GM21390 (cell line): ENCODE results near the gene ZNF155.
A peak's percentile ranks its signal among the peaks of the same experiment; 100 is the strongest.

Experiments used
- ATAC-seq: cut with Tn5 transposase; IDR thresholded peaks from one replicate; pipeline ENCODE4 v1.9.1; 2021; ENCODE audit not compliant: unreplicated experiment

Gene ZNF155

DNA sequence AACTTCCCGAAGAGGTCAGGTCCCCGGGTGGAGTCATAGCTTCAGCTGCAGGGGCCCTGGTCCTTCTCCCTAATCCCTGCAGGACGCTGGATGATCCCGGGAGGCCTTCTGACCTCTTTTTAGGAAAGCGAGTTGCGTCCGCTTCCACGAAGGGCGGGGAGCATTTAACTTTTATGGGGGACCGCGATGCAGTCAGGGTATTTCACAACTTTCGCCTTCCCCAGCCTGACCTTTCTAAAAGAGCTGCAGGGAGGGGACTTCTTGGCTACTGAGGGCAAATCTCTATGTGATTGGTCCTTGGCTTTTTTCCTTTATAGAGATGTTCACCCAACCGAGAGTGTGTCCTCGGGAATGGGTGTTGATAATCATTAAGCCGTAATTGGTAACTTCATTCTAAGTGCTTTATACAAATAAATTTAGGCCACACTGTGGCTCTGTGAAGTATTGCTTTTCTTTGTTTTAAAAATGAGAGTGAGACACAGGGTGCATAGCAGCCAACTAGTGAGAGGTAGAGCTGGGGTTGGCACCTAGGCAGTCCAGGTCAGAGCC is 19.5 kb downstream of the ZNF155 start:
- peak; percentile 35 for ATAC-seq

DNA sequence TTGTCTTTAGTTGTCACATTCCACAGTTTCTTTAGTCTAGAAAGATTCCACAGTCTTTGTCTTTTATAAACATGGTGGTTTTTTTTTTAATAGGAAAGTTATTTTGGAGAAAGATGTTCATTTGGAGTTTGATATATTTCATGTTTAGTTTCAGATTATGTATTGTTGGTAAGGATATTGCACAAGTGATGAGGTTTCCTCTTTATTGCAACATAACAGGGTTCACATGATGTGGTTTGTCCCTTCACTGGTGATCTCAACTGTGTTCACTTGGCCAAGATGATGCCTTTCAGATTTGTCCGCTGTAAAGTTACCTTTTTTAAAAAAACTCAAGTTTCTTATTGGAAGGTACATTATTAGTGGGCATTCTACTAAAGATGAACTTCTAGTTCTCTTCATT is 22.0 kb downstream of the ZNF155 start:
- ATAC-seq = no peak

DNA sequence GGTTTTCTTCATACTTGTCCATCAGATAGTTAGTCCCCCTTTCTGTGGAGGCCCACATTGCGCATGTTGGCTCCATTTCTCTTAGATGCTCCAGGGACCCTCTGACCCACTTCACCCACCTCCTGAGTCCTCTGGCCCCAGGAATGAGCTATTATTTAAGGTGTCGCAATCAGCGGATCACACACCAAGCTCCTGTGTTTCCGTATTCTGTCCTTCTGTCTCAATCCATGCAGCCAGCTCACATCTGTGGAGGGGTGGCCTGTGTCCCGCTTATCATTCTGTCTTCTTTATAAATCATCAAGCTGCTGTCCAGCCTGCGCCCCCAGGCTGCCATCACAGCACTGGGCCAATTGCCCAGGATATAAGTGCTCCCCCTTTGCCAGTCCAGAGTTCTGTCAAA is 23.5 kb downstream of the ZNF155 start:
- ATAC-seq = no peak

DNA sequence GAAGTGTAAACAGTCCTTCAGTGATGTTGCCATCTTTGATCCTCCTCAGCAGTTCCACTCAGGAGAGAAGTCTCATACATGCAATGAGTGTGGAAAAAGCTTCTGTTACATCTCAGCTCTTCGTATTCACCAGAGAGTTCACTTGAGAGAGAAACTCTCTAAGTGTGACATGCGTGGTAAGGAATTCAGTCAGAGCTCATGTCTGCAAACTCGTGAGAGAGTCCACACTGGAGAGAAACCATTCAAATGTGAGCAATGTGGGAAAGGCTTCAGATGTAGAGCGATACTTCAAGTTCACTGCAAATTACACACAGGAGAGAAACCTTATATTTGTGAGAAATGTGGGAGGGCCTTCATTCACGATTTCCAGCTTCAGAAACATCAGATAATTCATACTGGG is 26.5 kb downstream of the ZNF155 start:
- no peak for ATAC-seq

DNA sequence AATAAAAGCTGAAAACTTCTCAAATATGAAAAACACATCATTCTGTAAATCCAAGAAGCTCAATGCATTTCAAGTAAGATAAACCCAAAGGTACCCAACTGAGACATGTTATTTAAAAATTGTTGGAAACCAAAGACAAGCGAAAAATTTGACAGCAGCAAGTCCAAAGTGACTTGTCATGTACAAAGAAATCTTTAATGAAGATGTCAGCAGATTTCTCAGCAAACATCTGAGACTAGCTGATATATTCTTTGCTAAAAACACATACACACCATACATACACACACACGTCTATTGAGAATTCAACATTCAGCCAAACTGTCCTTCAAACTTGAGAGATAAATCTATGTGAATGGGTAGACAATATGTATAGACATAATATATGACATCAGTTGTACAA is 35.5 kb downstream of the ZNF155 start:
- ATAC-seq = no peak

DNA sequence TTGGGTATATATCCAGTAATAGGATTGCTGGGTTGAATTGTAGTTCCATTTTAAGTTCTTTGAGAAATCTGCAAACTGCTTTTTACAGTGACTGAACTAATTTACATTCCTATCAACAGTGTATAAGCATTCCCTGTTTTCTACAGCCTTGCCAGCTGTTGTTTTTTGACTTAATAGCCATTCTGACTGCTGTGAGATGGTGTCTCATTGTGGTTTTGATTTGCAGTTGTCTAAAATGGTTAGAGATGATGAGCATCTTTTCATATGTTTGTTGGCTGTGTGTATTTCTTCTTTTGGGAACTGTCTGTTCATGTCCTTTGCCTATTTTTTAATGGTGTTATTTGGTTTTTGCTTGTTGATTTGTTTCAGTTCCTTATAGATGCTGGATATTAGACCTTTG is 37.2 kb downstream of the ZNF155 start:
- no peak for ATAC-seq

DNA sequence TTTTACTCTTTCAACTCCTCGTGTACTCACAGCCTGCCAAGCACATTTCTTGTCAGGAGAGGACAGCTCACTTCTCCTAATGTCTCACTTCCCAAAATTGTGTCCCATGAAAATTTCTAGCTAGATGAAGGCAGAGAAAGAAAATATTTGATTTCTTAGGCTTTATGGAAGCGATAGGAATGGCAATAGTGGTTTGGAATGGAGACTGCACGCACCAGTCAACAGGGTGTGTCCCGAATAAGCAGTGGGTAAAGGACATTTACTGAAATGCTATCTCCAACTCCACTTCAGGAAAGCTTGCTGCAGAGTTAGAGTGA is 40.9 kb downstream of the ZNF155 start:
- no peak for ATAC-seq

DNA sequence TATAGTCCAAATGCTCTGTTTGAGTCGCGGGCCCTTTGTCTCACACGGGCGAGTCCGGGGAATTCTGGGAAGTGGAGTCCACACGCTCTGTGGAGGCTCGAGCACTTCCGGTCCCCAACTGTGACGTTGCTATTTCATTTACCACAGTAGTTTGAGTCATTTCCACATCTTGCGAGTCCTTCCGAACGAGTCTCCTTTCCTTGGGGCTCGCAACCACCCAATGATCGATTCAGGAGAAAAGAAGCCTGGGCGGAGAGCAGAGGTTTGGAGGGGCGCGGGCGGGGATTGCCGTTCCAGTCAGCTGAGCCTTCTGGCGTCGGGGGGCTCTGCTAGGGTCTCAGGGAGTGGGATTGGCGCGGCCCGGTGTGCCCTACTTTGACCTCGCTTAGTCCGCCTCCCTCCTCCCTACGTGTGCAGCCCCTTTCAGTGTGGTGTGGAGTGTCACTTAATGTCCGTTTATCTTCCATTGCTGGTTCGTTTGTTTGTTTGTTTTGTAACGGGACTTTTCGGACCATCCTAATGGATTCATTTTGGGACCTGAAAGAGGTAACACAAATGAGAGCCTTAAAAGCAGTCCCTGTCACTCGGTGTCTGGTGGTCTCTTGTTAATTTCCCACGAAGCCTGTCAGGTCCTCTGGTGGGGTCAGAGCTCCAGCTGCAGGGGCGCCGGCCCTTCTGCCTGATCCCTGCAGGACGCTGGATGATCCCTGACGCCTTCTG is 41.4 kb downstream of the ZNF155 start, which contains the start of gene ZNF222:
TSS of gene ZNF222 (plus strand) at position 163 of the 720 bp plus-strand sequence. CDS start at position 221, 58 bp downstream.
- peak; percentile 89 for ATAC-seq

DNA sequence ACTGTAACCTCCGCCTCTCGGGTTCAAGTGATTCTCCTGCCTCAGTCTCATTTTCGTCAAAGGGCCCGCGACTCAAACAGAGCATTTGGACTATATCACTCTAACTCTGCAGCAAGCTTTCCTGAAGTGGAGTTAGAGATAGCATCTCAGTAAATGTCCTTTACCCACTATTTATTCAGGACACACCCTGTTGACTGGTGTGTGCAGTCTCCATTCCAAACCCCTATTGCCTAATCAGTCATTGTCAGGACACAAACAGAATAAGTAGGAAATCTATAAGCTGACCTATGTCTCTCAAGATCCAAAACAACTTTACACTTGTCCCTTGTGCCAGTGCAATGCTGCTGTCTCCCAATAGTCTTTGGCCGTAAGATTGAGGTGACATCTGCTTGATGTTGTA is 42.6 kb downstream of the ZNF155 start:
- ATAC-seq = no peak

DNA sequence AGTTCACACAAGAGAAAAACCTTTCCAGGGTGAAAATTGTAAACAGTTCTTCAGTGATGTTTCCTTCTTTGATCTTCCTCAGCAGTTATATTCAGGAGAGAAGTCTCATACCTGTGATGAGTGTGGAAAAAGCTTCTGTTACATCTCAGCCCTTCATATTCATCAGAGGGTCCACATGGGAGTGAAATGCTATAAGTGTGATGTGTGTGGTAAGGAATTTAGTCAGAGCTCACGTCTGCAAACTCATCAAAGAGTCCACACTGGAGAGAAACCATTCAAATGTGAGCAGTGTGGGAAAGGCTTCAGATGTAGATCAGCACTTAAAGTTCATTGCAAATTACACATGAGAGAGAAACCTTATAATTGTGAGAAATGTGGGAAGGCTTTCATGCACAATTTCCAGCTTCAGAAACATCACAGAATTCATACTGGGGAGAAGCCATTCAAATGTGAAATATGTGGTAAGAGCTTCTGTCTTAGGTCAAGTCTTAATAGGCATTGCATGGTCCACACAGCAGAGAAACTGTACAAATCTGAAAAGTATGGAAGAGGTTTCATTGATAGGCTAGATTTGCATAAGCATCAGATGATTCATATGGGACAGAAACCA is 48.1 kb downstream of the ZNF155 start:
- ATAC-seq = no peak

DNA sequence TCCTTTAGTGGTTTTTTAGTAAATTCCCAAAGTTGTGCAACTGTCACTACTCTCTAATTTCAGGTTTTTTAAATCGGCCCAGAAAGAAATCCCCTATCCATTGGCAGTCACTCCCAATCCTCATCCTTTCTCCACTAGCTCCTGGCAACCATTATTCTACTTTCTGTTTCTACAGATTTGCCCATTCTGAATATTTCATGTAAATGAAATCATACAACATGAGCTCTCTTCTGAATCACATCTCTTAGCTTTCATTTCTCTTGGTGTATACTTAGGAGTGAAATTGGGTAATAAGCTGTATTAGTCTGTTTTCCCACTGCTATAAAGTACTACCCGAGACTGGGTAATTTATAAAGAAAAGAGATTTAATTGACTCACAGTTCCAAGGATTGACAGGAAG is 58.2 kb downstream of the ZNF155 start:
- no peak for ATAC-seq
